HG02938 (cell line): Measurements from ENCODE around the gene GOLGA8K.
"Not testable (repeated sequence)": the region's sequence is repeated elsewhere in the genome, so short reads cannot be mapped to it uniquely, and the experiment has no call there.

Experiments
- ATAC-seq: cut with Tn5 transposase; IDR thresholded peaks from one replicate; pipeline ENCODE4 v1.9.1; 2021; ENCODE audit warnings: mild to moderate bottlenecking, moderate library complexity; ENCODE audit not compliant: unreplicated experiment

GOLGA8K gene, protein sequence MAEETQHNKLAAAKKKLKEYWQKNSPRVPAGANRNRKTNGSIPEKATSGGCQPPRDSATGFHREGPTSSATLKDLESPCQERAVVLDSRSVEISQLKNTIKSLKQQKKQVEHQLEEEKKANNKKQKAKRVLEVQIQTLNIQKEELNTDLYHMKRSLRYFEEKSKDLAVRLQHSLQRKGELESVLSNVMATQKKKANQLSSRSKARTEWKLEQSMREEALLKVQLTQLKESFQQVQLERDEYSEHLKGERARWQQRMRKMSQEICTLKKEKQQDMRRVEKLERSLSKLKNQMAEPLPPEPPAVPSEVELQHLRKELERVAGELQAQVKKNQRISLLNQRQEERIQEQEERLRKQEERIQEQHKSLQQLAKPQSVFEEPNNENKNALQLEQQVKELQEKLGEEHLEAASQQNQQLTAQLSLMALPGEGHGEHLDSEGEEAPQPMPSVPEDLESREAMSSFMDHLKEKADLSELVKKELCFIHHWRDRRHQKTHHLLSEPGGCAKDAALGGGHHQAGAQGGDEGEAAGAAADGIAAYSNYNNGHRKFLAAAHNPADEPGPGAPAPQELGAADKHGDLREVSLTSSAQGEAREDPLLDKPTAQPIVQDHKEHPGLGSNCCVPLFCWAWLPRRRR

DNA sequence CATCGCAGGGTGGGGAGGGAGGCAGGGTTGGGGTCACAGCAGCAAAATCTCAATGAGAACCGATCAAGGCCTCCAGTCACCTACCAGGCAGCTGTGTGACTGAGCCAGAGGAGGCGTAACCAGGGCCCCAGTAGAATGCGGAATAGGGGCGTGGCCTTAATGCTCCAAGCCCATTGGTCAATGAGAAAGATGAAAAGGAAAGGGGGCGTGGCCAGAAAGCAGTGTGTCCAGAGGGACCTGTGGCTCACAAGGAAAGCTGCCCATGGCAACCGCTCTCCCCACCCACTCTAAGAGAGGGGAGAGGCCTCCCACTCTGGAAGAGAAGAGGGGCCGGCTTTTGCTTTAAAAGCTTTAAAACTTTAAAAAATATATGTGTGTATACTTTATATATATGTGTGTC, at the start of gene GOLGA8K:
Gene GOLGA8K (minus strand): TSS at position 101 of the 400 bp plus-strand sequence. CDS start 98 bp downstream, at position 3.
- ATAC-seq, result not testable (repeated sequence)

DNA sequence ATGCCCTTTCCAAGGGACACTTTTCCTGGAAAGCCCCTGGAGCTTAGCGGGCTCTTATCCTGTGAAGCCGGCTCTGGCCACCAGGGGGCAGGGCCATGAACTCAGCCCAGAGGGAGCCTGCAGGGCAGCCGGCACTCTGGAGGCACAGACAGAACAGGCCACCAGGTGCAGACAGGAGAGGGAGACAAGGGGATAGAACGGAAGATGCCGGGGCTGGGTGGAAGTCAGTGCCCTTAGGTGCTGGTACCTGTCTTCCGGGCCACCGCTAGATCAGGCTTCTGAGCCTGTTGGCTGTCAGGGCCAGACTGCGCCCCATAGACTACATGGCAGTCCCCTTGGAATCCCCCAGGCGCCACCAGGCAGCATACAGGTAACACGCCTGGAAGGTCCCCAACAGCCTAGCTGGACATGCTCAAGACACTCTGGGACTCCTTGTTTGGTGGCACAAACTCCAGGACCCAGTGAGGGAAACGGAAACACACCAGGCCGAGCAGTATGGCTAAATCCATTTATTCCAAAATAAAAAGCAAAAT, 37.4 kb upstream of the GOLGA8K start:
- not testable (repeated sequence) for ATAC-seq

DNA sequence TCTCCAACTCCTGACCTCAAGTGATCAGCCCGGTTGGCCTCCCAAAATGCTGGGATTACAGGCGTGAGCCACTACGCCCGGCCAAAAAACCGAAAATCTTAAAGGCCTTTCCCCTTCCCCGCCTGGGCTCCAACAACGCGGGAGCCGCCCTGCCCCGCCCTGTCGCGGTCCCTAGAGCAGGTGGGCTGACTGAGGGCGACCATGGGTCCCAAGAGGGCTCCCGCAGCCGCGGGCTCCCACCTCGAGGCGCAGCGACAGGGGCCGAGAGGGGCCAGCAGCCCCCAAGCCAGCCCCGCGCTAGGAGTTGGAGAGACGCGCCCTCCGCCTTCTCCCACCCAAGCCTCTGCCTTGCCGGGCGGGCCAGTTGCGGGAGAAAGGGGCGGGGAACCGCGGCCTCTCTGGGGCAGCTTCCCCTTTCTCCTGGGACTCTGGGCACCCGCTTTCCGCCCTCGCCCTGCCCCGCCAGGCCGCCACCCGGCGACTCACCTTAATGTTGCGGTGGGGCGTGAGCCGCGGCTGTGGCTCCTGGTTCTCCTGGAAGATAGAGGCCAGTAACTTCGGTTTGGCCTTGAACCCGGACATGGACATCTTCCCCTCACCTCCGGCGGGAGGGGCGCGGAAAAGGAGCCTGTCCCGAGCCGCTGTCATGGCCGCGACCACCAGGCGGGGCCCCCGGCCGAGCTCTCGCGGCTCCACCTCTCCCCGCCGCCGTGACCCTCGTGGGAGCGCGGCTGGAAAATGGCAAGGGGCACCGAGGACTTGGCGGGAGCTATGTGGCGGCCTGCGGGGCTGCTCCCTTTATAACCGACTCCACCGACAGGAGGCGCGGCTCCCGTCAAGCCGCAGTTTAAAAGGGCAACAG, 31.2 kb upstream of the GOLGA8K start:
- not testable (repeated sequence) for ATAC-seq

DNA sequence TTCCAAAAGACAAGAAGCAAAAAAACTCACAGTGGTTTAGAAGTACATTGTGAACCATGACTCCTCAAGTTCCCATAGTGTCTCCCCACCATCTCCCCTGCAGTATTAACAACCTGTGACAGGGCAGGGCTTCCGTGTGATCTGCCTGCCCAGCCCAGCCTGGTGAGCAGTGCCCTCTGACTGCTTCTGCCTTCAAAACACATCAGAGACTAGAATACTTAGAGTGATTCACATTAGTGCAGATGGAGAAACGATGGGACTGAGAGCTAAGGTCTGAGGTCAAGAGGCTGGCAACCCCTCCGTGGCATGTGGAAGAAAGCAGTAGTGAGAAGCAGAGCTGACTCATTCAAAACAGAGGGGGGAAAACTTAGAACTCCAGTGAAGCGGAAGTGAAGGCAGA, 24.5 kb upstream of the GOLGA8K start:
- not testable (repeated sequence) for ATAC-seq

DNA sequence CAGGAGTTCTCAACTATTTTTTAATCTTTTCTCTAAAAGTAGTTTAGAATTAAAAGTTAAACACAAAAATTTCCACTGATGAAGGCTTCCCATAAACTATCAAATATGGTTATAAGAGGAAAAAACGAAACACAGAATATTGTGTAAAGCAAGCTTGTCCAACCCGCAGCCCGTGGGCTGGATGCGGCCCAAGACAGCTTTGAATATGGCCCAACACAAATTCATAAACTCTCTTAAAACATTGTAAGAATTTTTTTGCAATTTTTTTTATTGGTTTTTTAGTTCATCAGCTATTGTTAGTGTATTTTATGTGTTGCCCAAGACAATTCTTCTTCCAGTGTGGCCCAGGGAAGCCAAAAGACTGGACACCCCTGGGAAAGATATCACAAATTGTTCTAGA, 23.4 kb upstream of the GOLGA8K start:
- ATAC-seq, result not testable (repeated sequence)

DNA sequence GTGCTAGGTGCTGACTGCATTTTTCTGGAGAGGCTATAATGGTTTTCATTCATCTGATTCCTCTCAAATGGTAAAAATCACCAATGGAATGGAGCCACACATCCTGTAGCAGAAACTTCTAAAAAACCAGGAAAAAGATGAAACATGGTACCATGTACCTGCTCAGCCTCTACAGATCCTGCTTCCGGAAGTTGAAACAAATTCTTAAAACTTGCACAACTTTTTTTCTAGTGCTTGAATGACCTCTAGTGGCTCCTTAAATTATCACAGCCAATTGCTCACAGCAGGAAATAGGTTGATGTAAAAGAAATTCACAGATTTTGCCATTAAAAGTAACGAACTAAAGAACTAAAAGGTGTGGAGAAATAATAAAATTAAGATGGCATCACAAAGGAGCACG, 4.8 kb upstream of the GOLGA8K start:
- ATAC-seq, result not testable (repeated sequence)

DNA sequence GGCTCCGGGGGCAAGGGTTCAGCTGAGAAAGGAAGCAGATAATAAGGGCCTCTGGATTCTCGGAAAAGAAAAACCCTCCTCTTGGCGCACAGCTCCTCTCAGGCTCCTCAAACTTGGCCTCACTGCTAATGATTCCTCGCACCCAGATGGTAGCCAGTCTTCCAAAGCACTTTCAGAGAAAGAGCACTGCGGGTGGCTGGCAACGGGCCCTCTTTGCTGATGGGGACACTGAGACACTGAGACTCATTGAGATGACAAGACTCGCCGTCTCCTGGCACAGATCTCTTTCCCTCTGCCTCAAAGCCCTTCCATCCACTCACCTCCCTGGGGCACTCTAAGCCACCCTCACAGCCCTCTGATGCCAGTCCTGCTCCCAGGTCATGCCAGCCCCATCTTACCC, 6.6 kb downstream of the GOLGA8K start:
- not testable (repeated sequence) for ATAC-seq

DNA sequence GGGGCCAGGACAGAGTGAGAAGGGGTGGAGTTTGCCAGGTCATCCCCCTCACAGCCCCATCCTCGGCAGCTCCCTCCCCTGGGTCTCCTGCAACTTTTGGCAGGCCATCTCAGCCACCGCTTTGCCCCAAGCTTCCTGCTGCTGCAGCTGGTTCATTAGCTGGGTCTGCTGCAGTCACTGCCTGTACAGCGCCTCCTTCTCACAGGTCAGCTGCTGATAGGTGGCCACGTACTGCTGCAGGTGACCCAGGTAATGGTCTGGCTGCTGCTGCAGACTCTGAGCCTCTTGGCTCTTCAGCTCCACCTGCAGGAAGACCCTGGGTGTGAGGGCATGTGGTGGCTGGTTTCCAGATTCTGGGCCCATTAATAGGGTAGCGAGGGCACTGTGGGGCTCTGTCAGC, 8.3 kb downstream of the GOLGA8K start:
- ATAC-seq, result not testable (repeated sequence)

DNA sequence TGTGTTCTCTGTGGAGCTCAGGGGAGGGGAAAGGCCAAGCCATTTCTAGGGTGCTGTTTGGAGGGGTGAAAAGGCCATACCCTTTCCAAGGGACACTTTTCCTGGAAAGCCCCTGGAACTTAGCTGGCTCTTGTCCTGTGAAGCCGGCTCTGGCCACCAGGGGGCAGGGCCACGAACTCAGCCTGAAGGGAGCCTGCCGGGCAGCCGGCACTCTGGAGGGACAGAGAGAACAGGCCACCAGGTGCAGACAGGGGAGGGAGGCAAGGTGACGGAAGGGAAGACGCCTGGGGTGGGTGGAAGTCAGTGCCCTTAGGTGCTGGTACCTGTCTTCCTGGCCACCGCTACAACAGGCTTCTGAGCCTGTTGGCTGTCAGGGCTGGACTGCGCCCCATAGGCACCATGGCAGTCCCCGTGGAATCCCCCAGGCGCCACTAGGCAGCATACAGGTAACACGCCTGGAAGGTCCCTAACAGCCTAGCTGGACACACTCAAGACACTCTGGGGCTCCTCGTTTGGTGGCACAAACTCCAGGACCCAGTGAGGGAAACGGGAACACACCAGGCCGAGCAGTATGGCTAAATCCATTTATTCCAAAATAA, 14.9 kb downstream of the GOLGA8K start:
- not testable (repeated sequence) for ATAC-seq

DNA sequence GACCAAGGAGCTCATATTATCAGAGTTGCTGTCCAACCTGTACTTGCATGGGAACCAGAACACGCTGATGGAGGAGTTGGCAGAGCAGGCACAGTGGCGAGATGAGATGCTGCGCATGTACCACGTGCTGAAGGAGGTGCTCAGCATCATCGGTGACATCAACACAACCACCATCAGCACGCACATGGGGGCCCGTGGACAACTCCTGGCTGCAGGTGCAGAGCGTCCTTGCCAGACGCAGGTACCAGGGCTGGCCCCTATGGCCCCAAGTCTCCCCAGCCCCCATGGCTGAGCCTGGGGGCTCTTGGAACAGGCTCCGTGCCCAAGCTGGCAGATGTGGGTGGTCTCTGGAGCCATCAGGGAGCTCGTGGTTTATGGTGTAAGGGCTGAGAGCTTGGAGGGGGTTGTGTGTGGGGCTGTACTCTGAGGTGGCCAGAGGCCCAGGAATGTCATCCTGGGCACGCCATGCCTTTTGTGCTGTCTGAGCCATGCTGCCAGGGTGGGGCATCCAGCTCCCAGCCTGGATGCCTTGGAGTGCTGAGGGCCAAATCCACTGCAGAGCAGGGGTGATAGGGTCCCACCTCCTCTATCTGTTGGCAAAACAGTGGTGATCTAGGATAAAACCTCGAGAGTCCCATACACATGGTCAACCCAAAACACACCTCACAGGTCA, 17.1 kb downstream of the GOLGA8K start:
- ATAC-seq, result not testable (repeated sequence)

DNA sequence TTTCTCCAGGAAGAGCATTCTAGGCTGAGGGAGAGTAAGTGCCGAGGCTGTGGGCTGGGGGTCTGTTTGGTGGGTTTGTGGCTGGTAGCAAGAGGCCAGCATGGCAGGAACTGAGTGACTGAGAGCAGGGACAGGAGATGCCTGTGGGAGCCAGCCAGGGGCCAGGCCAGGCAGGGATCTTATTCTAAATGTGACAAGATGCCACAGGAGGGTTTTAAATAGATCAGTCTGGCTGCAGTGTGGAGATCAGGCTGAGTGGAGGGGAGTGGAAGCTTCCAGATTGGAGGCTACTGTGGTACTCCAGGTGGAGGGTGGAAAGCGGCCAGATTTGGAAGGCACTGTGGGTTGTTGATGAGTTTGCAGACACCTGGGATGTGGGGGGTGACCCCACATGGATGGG, 28.9 kb downstream of the GOLGA8K start:
- not testable (repeated sequence) for ATAC-seq

DNA sequence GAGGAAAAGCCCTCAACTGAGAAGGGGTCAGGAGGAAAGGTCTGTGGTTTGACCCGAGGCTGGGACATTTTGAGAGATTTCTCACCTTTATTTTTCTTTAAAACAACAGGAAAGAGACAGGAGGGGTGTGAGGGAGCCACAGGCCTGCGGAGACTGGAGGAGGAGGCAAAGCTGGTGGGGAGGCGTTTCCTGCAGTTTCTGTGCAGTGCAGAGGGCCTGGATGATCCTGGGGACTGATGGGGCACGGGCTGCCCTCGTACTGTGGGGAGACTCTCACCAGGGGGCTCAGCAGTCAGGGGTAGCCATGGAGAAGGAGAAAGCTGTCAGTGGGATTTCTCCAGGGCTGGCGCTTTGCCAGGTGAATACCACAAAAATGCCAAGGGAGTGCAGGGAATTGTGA, 29.4 kb downstream of the GOLGA8K start:
- not testable (repeated sequence) for ATAC-seq

DNA sequence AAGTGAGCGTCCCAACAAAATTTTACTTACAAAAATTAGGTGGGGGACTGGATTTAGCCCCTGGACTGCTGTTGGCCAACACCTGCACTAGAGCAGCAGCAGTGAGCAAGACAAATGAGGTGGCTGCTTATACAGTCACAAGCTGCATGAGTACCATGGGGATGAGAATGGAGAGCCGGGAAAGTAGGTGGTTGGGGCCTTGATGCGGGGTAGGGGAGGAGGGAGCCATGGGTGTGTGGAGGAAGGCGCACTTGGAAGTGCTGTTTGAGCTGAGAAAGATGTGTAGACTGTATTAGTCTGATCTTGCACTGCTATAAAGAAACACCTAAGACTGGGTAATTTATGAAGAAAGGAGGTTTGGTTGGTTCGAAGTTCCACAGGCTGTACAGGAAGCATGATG, 31.0 kb downstream of the GOLGA8K start:
- ATAC-seq, result not testable (repeated sequence)

DNA sequence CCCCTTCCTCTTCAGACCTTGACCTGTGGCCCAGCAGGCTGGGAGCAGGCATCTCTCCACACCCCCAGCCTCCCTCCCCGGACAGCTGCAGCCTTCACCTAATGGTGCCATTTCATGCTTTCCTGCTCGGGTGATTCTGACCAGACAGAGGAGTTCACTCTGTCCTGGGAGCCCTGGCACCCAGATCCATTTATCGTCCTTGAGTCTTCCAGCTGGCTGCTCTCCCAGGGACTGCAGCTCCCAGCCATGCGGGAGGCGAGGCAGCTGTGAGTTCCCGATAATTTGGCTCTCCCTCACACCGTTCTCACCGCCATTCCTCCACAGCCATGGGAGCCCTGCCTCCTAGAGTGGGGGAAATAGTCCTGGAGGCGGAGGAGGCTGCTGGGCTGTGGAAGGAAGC, 32.6 kb downstream of the GOLGA8K start:
- ATAC-seq, result not testable (repeated sequence)

DNA sequence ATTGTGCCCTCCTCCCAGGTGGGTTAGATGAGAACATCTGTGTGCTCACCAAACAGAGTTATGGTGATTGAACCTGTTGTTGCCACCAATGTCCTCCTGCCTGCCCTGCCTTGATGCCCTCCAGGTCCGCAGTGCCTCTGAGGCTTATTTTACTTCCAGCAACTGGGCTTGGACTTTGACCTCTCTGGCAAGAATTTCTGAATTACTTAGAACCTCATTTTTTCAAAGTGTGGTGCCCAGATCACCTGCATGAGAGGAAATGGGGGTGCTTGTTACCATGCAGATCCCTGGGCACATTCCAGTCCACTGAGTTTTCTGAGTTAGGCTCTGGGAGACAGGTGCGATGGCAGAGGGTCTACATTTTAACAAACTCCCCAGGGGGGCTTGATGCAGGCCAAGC, 33.0 kb downstream of the GOLGA8K start:
- ATAC-seq, result not testable (repeated sequence)

DNA sequence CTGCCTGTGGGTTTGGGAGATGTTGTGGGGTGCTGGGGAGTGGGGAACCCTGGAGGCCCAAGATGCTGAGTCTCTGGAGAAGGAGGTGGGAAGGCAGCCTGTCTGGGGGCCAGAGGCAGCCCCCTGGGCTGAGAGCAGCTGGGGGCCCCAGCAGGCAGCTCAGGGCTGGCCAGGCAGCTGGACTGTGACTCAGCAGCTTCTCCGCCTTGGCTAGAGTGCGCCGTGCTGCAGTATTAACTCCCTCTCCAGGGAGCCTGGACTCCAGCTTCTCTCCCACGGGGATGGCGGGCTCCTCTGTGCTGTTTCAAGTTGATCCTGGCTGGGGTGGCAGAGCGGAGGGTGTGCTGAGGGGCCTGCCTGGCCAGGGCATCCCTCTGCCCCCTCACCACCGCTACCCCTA, 36.6 kb downstream of the GOLGA8K start:
- ATAC-seq, result not testable (repeated sequence)

DNA sequence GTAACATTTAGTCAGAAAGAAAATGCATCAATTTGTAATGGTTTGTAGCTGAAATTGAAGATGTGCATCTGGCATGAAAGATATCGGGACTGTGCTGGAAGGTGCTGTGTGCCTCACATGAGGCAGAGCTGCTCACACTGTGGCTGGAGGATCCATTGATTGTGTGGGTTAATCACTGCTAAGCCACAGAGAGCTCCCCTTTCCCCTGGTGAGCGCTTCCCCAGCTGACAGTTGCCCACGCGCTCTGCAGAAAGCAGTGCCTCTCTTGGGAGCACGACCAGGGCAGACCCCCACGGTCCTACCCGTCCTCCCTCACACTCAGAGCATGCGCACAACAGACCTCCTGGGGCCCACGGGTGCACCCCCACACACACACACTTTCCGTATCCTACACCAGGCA, 37.1 kb downstream of the GOLGA8K start:
- not testable (repeated sequence) for ATAC-seq

DNA sequence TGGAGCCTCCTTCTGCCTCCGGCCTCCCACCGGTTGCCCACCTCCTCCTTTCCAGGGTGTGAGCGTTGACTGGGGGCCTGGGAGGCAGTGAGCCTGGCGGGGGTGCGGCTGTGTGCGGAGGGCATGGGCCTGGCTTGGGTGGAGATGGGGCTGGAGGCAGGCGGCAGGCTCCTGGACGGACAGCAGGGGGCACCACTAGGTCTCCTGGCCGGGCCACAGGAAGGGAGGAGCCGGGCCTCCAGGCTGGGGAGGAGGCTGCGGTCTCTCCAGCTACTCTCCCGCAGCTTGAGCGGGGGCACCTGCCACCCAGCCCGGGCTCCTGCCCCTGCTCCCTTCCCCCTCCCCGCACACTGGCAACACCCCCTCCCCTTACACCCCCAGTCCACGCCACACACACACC, 38.1 kb downstream of the GOLGA8K start:
- ATAC-seq, result not testable (repeated sequence)

DNA sequence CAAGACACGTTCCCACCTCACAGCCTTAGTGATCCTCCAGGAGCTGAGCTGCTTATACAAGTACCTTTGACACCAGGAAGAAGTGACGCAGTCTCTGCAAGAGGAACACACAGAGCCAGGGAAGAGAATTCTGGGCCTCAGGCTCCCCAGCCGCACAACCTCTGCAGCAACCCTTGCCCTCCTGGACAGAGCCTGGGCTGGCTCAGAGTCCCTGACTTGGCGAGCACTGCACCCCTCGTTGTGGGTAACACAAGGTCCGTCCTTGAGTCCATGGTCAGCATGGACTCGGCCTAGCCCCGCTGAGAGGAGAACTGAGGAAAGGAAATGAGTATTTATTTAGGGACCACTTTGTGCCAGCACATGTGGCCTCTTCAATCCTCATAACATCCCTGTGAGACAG, 39.6 kb downstream of the GOLGA8K start:
- not testable (repeated sequence) for ATAC-seq

DNA sequence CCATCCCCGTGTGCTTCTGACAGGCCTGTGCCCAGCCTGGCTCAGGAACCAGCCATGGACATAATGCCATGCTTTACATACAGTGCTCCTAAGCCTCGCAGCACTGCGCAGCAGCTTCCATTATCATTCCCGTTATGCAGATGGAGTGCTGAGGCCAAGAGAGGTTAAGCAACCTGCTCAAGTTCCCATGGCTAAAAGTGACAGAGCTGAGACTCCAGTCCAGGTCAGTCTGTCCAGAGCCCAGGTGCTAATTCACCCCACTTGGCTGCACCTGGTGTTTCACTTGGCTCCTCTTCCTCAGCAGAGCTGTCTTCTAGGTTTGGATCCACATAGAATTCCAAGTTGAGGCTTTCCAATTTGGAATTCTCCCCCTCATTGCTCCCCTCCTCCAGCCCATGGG, 41.4 kb downstream of the GOLGA8K start:
- ATAC-seq, result not testable (repeated sequence)
